ENCODE measurements around the gene ADCY2. TPM values are rescaled to one million over a fixed set of nuclear protein-coding genes. Genes with fewer than 3 reads are reported as not detected.

Gene ADCY2
- total RNA-seq, 1 donor from 2014 or later, result 4.5 TPM

DNA sequence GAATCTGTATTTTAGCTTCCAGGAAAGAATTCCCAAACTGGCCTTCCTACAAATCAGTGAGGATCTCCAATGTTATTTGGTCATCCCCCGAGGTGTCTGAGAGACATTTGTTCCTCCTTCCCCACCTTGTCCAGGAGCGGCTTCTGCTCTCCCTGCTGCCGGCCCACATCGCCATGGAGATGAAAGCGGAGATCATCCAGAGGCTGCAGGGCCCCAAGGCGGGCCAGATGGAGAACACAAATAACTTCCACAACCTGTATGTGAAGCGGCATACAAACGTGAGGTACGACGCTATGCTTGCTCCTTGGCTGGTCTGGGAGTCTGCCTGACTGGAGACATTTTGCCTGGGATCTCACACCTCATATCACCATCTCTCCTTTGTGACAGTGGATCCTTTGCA is 294.6 kb downstream of the ADCY2 start:
- H3K4me1 Mint-ChIP-seq (ENCODE audit: low read depth), result no peaks in the 10 kb centered on the region
- H3K27me3 Mint-ChIP-seq, result peaks cover under 1% of the 10 kb centered on the region
- TF ChIP-seq, protein P1, sequence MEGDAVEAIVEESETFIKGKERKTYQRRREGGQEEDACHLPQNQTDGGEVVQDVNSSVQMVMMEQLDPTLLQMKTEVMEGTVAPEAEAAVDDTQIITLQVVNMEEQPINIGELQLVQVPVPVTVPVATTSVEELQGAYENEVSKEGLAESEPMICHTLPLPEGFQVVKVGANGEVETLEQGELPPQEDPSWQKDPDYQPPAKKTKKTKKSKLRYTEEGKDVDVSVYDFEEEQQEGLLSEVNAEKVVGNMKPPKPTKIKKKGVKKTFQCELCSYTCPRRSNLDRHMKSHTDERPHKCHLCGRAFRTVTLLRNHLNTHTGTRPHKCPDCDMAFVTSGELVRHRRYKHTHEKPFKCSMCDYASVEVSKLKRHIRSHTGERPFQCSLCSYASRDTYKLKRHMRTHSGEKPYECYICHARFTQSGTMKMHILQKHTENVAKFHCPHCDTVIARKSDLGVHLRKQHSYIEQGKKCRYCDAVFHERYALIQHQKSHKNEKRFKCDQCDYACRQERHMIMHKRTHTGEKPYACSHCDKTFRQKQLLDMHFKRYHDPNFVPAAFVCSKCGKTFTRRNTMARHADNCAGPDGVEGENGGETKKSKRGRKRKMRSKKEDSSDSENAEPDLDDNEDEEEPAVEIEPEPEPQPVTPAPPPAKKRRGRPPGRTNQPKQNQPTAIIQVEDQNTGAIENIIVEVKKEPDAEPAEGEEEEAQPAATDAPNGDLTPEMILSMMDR (IDR thresholded peaks at IDR 0.05; ENCODE audit: unreplicated experiment), result no peak
- no peak overlapping the region for H3K4me3 Mint-ChIP-seq (ENCODE audit: low read depth)
- no peaks in the 10 kb centered on the region for H3K9me3 Mint-ChIP-seq (ENCODE audit: low read depth)
- no peak overlapping the region for H3K27ac Mint-ChIP-seq
- DNase-seq (ENCODE audit: low spot score, unreplicated experiment), result no peak
- H3K36me3 Mint-ChIP-seq (ENCODE audit: insufficient read depth), result no peaks in the 10 kb centered on the region

DNA sequence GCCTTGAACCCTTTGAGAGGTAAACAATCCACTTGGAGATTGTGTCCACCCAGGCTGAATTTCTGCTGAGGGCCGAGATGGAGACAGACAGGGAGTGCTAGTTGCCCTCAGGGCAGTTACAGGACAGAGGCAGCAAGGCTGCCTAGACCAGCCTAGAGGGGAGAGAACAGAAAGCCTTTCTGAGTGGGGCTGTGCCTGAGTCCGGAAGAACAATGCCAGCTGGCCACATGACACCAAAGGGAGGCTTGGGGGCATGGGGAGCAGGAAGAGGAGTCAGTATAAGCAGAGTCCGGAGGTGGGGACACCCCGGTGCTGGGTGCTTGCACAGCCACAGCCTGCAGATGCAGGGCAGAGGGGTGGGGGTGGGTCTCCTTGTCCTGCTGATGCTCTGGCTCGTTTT is 309.3 kb downstream of the ADCY2 start:
- no peaks in the 10 kb centered on the region for H3K9me3 Mint-ChIP-seq (ENCODE audit: low read depth)
- H3K27me3 Mint-ChIP-seq, result no peaks in the 10 kb centered on the region
- H3K4me3 Mint-ChIP-seq (ENCODE audit: low read depth), result no peak overlapping the region
- H3K4me1 Mint-ChIP-seq (ENCODE audit: low read depth), result no peaks in the 10 kb centered on the region
- DNase-seq (ENCODE audit: low spot score, unreplicated experiment), result no peak
- TF ChIP-seq, protein P1 (IDR thresholded peaks at IDR 0.05; ENCODE audit: unreplicated experiment), result no peak
- H3K36me3 Mint-ChIP-seq (ENCODE audit: insufficient read depth), result no peaks in the 10 kb centered on the region
- H3K27ac Mint-ChIP-seq, result no peak overlapping the region

DNA sequence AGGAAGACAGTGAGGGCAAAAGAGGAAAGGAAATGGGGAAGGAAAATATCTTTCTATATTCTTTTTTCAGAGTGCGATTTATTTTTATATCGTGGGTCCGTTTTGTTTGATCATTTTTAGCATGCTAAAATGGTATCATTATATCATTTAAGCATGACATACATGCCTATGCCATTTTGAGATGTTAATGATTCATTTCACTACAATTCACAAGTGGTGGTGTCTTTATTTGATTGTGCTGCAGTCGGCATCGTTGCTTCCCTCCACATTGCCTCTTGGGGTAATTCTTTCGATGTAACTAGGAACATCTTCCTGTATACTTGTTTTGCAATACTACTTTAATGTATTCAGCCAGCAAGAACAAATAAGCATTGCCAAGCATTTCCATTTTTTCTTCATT is 309.8 kb downstream of the ADCY2 start:
- Mint-ChIP-seq H3K27ac (no peak overlapping the region), H3K4me3 (ENCODE audit: low read depth) (no peak overlapping the region), H3K27me3 (no peaks in the 10 kb centered on the region), H3K9me3 (ENCODE audit: low read depth) (no peaks in the 10 kb centered on the region), H3K4me1 (ENCODE audit: low read depth) (no peaks in the 10 kb centered on the region), H3K36me3 (ENCODE audit: insufficient read depth) (no peaks in the 10 kb centered on the region)
- TF ChIP-seq, protein P1 (IDR thresholded peaks at IDR 0.05; ENCODE audit: unreplicated experiment), result no peak
- DNase-seq (ENCODE audit: low spot score, unreplicated experiment), result no peak

DNA sequence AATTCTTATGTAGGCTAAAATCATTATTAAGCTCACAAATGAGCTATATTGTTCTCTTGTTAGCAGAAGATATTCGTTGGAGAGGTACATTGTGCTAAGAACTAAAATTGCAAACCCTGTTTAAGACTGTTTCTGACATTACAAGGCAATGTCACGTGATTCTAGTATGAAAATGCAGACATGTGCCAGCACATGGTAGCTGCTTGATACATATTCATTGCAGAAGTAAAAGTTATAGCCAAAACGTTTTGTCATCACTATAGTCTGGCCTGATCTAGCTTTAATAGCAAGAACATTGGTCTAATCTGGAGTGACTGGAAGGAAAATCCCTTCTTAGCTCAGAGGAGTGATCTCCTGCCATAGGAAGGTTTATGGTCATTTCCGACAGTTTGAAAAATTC is 310.3 kb downstream of the ADCY2 start:
- H3K4me1 Mint-ChIP-seq (ENCODE audit: low read depth), result no peaks in the 10 kb centered on the region
- H3K27ac Mint-ChIP-seq, result no peak overlapping the region
- TF ChIP-seq, protein P1 (IDR thresholded peaks at IDR 0.05; ENCODE audit: unreplicated experiment), result no peak
- no peak overlapping the region for H3K4me3 Mint-ChIP-seq (ENCODE audit: low read depth)
- H3K36me3 Mint-ChIP-seq (ENCODE audit: insufficient read depth), result no peaks in the 10 kb centered on the region
- H3K27me3 Mint-ChIP-seq, result no peaks in the 10 kb centered on the region
- DNase-seq (ENCODE audit: low spot score, unreplicated experiment), result no peak
- H3K9me3 Mint-ChIP-seq (ENCODE audit: low read depth), result no peaks in the 10 kb centered on the region

DNA sequence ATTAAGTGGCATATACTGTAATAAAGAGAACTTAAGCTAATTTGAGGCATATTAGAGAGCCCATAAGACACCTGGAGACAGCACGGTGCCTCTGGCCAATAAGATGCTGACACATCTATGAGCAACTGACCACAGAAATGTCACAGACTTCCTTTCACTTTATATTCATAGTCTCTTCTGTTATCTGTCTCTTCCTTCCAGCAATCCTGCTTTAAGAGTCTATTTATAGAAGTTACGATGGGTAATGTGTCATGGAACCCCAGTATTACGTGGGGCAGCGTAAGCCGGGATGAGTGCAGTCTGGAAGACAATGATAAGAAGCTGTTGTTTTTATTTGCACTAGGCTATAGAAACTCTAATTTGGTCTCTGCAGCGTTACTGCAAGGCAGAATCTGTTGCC is 318.2 kb downstream of the ADCY2 start:
- H3K9me3 Mint-ChIP-seq (ENCODE audit: low read depth), result no peaks in the 10 kb centered on the region
- no peaks in the 10 kb centered on the region for H3K36me3 Mint-ChIP-seq (ENCODE audit: insufficient read depth)
- H3K27ac Mint-ChIP-seq, result no peak overlapping the region
- DNase-seq (ENCODE audit: low spot score, unreplicated experiment), result no peak
- H3K4me1 Mint-ChIP-seq (ENCODE audit: low read depth), result no peaks in the 10 kb centered on the region
- TF ChIP-seq, protein P1 (IDR thresholded peaks at IDR 0.05; ENCODE audit: unreplicated experiment), result no peak
- H3K27me3 Mint-ChIP-seq, result no peaks in the 10 kb centered on the region
- H3K4me3 Mint-ChIP-seq (ENCODE audit: low read depth), result no peak overlapping the region
